Measurements from ENCODE around the gene CXCR4. TPM values are rescaled to one million over a fixed set of nuclear protein-coding genes. Genes with fewer than 3 reads are reported as not detected.
"Not testable (repeated sequence)": the region's sequence is repeated elsewhere in the genome, so short reads cannot be mapped to it uniquely, and the experiment has no call there.

CXCR4 gene
- total RNA-seq, 1 donor from 2014 or later: 3.1 TPM

GRCh38 chr2:136093583-136093982 is 24.4 kb downstream of the CXCR4 start:
- intact Hi-C loops (cut with DNase I): no loop called here
- ATAC-seq: no peak

GRCh38 chr2:136091899-136092298 is 26.1 kb downstream of the CXCR4 start:
- intact Hi-C loops (cut with DNase I): no loop called here
- no peak for ATAC-seq

More at GRCh38 chr2:136093583-136093982, 24.4 kb downstream of the CXCR4 start:
- DNase-seq (ENCODE audit: missing footprints): no peak

GRCh38 chr2:136087901-136088460 is 30.0 kb downstream of the CXCR4 start:
- intact Hi-C loops (cut with DNase I); DNase-seq (ENCODE audit: missing footprints); ATAC-seq: not testable (repeated sequence)

More at GRCh38 chr2:136091899-136092298, 26.1 kb downstream of the CXCR4 start:
- DNase-seq (ENCODE audit: missing footprints): no peak

GRCh38 chr2:136086253-136087016 is 31.5 kb downstream of the CXCR4 start:
- DNase-seq (ENCODE audit: missing footprints) (no peak), ATAC-seq (no peak)
- intact Hi-C loops (cut with DNase I): no loop called here

GRCh38 chr2:136085453-136086209 is 32.3 kb downstream of the CXCR4 start:
- intact Hi-C loops (cut with DNase I): no loop called here
- ATAC-seq (no peak), DNase-seq (ENCODE audit: missing footprints) (no peak)

GRCh38 chr2:136081582-136082210 is 36.3 kb downstream of the CXCR4 start:
- ATAC-seq (no peak), DNase-seq (ENCODE audit: missing footprints) (no peak)
- intact Hi-C loops (cut with DNase I): no loop called here

GRCh38 chr2:136080114-136080513 is 37.8 kb downstream of the CXCR4 start:
- DNase-seq (ENCODE audit: missing footprints): no peak
- no peak for ATAC-seq

GRCh38 chr2:136077107-136077506 is 40.8 kb downstream of the CXCR4 start:
- intact Hi-C loops (cut with DNase I): no loop called here
- DNase-seq (ENCODE audit: missing footprints) (no peak), ATAC-seq (no peak)

More at GRCh38 chr2:136080114-136080513, 37.8 kb downstream of the CXCR4 start:
- intact Hi-C loops (cut with DNase I): no loop called here

GRCh38 chr2:136075476-136075875 is 42.5 kb downstream of the CXCR4 start:
- ATAC-seq (no peak), DNase-seq (ENCODE audit: missing footprints) (no peak)
- intact Hi-C loops (cut with DNase I): no loop called here

GRCh38 chr2:136072621-136073020 is 45.3 kb downstream of the CXCR4 start:
- ATAC-seq (no peak), DNase-seq (ENCODE audit: missing footprints) (no peak)
- intact Hi-C loops (cut with DNase I): no loop called here

- intact Hi-C loops (cut with DNase I); DNase-seq (ENCODE audit: missing footprints); ATAC-seq: not testable (repeated sequence)
Observed at GRCh38 chr2:136071887-136072286, 46.1 kb downstream of the CXCR4 start.

GRCh38 chr2:136070913-136071312 is 47.0 kb downstream of the CXCR4 start:
- ATAC-seq (no peak), DNase-seq (ENCODE audit: missing footprints) (no peak)
- intact Hi-C loops (cut with DNase I): no loop called here

- ATAC-seq: no peak
- DNase-seq (ENCODE audit: missing footprints): no peak
- intact Hi-C loops (cut with DNase I): no loop called here
Observed at GRCh38 chr2:136069773-136070172, 48.2 kb downstream of the CXCR4 start.

GRCh38 chr2:136068581-136069227 is 49.2 kb downstream of the CXCR4 start:
- intact Hi-C loops (cut with DNase I): no loop called here
- ATAC-seq (no peak), DNase-seq (ENCODE audit: missing footprints) (no peak)

GRCh38 chr2:136067897-136068580 is 49.9 kb downstream of the CXCR4 start:
- intact Hi-C loops (cut with DNase I): no loop called here
- ATAC-seq: no peak
- DNase-seq (ENCODE audit: missing footprints): no peak

GRCh38 chr2:136067459-136067858 is 50.5 kb downstream of the CXCR4 start:
- intact Hi-C loops (cut with DNase I): no loop called here
- DNase-seq (ENCODE audit: missing footprints) (no peak), ATAC-seq (no peak)

GRCh38 chr2:136065907-136066306 is 52.0 kb downstream of the CXCR4 start:
- ATAC-seq: no peak
- intact Hi-C loops (cut with DNase I): no loop called here
- DNase-seq (ENCODE audit: missing footprints): no peak

GRCh38 chr2:136065384-136065783 is 52.6 kb downstream of the CXCR4 start:
- ATAC-seq (no peak), DNase-seq (ENCODE audit: missing footprints) (no peak)
- intact Hi-C loops (cut with DNase I): no loop called here

Measured in Right ventricle myocardium inferior (tissue), 1 donor.